GM21390 (cell line): ENCODE data around the gene PITPNM2.
"Not testable (repeated sequence)": the region's sequence is repeated elsewhere in the genome, so short reads cannot be mapped to it uniquely, and the experiment has no call there.

Experiments used
- ATAC-seq: cut with Tn5 transposase; IDR thresholded peaks from one replicate; pipeline ENCODE4 v1.9.1; 2021; ENCODE audit not compliant: unreplicated experiment

Gene PITPNM2

DNA sequence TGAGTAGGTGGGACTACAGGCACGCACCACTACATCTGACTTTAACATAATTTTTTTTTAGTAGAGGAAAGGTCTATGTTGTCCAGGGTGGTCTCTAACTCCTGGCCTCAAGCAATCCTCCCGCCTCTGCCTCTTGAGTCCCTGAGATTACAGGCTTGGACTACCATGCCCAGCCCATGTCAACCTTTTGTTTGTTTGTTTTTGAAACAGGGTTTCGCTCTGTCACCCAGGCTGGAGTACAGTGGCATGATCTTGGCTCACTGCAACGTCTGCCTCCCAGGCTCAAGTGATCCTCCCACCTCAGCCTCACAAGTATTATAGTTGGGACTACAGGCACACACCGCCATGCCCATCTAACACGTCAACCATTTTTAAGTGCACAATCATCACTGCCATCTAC lies 29.2 kb downstream of the PITPNM2 start:
- no peak for ATAC-seq

DNA sequence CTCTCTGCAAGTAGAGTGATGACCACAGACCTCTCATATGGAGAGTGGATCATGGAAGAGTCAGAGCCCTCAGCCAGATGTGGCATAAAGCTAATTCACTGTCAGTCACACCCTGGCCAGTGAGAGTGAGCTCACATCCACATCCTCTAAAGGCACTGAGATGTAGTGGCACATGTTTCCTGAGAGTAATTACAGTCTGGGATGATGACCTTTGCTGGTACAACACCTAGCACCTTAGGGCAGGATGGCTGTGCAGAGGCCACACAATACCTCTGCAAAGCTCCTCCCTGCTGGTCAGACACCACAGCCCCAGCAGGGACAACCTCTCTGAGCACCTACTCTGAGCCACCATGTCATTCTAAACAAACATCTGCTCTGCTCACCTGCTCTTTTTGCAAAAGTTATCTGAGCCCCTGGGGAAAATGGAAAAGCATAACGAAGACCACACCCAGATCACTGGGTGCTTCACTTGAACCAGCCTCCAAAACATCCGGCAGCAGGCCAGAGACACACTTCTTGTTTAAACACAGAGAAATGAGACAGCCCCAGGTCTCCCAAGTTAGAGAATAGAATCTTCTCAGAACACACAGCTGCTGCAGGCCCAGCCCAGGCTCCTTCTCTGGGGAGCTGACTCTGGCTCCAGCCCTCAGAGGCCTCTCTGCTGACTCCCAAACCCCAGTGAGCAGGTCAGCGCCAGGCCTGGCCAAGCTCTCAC lies 30.3 kb downstream of the PITPNM2 start:
- no peak for ATAC-seq

DNA sequence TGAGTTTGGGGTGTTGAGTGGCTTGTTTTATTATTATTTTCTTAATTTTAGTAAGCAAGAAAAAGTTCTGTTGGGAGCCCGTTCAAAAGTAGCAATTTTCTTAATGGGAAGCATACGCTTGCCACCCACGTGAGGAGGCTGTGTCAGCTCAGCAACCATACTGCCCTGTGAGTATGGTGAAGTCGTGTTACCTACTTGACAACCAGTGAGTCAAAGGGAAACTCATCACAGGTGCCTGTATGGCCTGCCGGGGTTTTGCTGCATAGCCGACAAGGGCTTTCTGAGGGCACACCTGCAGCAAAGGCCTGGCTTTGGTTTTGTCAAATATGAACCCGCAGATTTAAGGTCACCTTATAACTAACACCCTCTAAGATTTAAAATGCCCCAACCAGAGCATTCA lies 31.1 kb downstream of the PITPNM2 start:
- peak; percentile 83 for ATAC-seq

- ATAC-seq, result no peak
These were observed 32.4 kb downstream of the PITPNM2 start for GRCh38 chr12:123118497-123118896.

DNA sequence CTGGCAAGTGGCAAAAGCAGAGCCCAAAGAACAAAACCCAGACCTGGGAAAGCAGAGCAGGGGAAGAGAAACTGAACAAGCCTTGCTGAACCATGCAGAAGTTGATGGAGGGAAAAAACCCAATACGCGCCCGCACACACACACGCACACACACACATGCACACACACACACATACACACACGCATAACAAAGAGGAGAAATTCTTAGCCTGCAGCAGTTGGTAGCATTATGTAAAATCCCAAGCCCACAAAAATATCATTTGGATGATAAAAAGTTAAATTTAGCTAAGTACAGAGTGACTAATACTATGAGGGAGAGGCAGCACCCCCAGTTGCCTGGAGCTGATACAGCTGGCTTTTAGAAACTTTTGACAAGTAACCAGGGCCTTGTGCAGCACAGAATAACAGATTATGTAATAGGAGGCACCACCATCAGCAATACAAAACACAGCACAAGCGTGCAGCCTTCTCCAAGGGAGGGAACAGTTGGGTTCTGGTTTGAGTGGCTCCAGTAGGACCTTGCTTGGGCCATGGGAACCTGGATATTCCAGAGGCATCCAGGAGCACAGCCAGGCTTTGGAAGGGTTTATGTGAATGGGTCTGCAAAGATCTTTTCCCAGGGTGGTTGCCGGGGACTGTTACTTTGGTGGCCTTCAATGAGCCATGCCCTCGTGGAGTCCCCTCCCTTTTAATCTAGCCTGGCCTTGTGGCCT lies 35.3 kb downstream of the PITPNM2 start:
- ATAC-seq, result no peak

DNA sequence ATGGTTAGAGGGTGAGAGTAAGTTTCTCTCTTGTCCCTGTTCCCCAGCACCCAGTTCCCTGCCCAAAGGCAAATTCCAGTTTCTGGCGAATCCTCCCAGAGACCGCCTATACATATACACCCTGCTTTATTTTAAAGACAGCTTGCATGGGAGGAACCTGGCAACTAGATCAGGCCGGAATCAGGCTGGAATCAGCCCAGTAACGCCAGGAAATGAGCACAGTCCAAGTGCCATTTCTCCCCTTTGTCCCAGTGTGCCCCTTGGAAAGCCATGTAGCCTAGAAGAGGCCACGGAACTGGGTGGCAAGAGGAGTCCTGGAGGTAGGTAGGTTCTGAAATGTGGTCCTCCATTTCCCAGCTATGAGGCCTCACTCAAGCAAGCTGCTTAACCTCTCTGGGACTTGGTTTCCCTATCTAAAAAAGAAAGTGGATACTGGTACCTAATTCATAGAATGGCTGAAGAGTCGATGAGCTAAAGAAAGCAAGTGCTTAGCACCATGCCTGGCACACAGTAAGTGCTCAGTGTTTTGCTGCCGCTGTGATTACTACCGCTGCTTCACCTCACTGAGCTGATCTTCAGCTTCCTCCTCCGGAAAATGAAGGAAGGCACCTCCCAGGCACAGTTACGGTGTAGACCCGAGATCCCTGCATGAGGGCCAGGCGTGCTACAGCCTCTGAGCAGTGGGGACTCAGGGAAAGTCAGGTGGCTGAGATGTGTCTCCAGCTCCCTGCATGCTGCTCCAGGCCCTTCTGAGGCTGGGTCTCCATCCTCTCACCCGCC lies 36.4 kb downstream of the PITPNM2 start:
- ATAC-seq, result no peak

- ATAC-seq, result no peak
These were observed 37.9 kb downstream of the PITPNM2 start for GRCh38 chr12:123113026-123113425.

DNA sequence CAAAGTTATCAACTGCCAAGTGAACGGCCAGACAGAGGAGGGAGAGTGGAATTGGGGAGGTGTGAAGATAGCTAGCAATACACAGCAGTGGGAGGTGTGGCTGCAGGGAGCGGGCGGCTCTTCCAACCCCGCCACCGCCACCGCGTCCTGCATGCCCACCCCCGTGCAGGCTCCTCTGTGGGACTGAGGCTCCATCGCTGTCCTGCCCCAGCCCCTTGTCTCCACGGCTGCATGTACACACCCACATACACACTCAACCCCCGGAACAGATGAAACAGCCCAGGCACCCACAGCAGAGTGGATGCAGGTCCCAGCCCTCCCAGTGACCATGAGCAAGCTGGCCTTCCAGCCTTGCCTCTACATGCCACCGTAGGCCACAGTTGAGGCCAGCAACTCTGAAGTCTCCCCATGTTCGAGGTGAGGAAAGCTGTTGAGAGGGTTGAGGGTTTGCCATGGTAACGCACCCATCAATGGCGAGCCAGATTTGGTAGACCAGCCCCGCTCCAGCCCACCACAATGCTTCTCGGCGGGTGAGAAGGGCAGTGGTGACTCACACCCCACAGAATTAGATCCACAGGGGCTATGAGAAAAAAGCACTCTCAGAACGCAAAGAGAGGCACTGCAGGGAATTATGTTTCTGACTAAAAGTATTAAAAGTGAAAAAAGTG lies 39.3 kb downstream of the PITPNM2 start:
- no peak for ATAC-seq

DNA sequence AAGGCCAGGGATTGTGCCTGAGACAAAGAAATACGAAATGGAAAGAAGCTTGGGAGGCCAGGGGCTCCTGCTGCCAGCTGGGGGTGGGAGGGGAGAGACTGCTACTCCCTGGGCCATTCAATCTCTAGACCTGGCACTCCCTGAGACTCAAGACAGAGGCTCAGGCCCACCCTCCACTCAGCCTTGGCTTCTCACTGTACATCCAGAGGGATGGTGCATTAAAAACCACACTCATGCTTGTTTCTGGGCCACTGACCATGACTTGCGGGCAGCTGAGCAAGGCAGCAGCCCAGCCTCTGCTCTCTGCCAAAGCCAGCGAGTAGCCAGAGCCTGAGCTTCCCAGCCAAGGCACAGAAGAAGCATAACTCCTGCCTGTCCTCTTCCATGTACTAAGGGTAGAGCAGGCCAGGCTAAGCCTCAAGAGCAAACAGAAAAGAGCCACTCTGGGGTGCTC lies 41.5 kb downstream of the PITPNM2 start:
- no peak for ATAC-seq

DNA sequence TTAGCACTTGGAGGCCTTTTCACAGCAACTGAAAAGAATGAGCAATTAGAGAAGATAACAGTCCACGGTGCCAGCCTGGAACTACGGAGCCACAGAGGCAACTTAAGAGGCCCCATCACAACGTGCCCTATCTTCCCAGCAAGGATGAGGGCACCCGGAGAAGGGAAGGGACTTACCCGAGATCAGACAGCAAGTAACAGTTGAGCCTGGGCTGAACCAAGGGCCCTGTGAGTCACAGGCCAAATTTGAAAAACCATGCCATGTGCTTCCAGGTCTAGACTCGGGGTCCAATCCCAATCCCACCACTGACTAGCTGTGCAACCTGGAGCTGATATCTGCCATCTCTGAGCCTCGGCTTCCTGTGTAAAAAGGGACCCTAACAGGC lies 42.2 kb downstream of the PITPNM2 start:
- ATAC-seq, result no peak

DNA sequence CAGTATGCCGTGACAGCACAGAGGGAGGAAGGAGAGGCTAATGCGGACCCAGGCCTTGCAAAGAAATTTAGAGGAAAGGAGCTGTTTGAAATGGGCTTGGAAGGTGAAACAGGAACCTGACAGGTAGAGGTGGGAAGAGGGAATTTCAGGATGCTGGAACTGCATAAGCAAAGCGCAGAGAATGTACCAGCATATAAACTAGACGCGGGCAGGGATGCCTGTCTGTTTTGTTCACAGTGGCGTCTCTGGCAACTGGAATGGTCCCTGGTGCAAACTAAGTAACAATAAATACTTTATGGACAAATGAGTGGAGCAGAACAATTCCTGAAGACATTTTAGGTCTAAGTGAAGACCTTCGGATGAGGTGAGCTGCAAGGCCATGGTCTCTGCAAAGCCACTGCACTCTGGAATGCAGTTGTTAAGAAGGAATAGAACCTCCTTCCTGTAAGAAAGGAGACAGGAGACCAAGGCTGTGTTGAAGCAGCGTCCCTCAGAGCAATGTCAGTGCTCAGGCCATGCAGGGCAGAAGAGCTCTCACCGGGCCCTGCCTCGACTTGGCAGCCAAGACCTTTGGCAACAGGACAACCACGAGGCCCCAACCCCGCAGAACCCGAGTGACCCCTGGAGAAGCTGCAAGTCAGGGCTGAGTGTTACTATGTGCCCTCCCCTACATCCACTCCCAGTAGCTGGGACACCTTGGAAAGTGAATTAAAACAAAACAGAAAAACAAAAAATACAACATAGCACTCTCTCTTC lies 42.8 kb downstream of the PITPNM2 start:
- ATAC-seq, result no peak

DNA sequence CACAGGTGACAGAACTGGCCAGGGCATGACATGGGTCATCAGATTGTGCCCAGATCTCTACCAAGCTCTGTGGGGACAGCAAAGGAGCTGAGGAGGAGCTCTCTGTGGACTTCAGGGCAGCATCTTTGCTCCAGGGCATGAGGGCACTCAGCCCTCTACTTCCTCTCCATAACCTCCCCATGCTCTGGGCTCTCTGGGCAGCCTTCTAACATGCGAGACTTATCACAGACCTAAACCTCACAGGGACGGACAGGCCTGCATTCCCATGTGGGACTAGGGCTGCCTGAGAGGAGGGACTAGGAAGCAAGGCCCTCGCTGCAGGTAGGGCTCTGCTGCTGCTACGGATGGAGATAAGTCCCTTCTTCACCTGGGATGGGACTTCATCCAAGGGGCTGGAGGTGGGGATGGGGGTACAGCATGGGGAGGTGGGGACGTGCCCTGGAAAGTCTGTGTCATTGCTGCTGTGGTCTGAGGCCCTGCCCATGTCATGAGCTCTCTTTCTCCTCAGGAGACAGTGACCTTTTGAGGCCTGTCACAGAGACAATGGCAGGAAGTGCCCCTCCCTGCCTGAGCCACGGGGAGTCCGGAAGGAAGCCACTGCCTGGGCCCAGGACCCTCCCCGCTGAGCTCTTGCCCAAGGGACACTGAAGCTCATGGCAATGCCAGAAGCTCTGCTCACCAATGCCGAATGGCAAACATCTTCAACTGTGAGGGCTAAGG lies 44.1 kb downstream of the PITPNM2 start:
- no peak for ATAC-seq

- ATAC-seq, result no peak
These were observed 45.6 kb downstream of the PITPNM2 start for GRCh38 chr12:123105211-123105826.

GRCh38 chr12:123104809-123105208 lies 46.1 kb downstream of the PITPNM2 start:
- ATAC-seq, result no peak

DNA sequence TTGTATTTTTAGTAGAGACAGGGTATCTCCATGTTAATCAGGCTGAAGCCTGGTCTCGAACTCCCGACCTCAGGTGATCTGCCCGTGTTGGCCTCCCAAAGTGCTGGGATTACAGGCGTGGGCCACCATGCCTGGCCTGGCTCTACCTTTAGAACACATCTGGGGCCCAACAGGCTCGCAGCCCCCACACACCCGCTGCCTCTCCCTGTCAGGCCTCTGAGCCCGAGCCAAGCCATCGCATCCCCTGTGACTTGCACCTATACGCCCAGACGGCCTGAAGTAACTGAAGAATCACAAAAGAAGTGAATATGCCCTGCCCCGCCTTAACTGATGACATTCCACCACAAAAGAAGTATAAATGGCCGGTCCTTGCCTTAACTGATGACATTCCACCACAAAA lies 46.8 kb downstream of the PITPNM2 start:
- ATAC-seq, result not testable (repeated sequence)

DNA sequence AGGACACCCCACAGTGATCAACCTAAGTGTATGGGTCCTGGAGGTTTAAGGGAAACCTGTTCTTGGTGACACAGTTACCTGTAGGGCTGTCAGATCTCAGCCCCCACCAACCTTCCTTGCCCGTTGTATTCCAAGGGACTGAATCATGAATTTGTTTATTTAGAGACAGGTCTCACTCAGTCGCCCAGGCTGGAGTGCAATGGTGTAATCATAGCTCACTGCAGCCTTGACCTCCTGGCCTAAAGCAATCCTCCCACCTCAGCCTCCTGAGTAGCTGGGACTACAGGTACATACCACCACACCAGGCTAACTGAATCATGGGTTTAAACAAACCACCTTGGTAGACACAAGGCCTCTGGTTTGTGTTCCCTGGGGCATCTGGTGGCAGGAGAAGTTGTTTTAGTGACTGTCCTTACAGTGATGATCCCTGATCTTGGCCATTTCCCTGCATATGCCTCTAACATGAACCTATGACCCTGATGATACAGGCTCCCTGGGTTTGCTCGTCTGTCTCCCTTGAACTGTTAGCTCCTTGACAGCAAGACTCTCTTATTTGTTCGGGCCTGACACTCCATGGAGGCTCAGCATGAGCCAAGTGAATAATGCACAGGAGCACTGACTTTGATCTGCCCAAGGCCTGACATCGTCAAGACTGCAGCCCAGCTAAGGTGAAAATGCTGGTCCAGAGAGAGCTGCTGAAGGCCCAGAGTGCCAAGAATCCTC lies 47.9 kb downstream of the PITPNM2 start:
- ATAC-seq, result no peak

DNA sequence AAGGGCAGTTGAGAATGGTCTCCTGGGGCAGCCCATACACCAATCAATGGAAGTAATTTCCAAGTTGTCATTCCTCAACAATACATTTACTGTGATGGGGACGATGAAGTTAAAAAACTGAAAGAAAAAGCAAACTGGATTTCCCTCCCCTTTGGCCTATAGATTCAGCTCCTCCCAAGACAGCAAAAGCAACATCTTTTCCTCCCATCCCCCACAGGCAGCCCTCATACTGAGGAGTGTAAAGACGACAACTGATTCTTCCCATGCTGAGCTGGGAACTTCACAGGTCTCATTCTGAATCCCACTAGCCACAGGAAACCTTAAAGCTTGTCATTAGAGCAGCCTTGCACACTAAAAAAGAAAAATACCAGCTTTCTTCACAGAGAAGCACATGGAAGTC lies 48.5 kb downstream of the PITPNM2 start:
- ATAC-seq, result no peak

DNA sequence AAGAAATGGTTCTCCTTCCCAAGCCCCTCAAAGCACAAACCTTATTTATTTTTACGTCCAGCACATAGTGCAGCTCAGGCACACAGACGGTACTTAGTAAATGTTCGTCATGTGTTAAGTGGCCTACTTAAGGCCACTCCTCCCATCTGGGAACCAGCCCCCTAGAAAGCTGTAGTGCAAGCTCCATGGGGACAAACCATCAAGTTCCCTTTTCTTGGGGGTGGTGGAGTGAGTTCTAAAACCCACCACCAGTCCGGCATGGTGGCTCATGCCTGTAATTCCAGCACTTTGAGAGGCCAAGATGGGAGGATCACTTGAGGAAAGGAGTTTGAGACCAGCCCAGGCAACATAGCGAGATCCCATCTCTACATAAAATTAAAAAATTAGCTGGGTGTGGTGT lies 49.4 kb downstream of the PITPNM2 start:
- no peak for ATAC-seq
